Measurements from ENCODE around the gene HELZ. TPM values are rescaled to one million over a fixed set of nuclear protein-coding genes. Genes with fewer than 3 reads are reported as not detected.

HELZ gene
- total RNA-seq, 1 experiment from 2014 or later = 40.5 TPM

GRCh38 chr17:67279115-67279514 is 34.1 kb upstream of the HELZ start:
- H3K36me3 ChIP-seq (ENCODE audit: control insufficient read depth in 1 of 2, insufficient read depth in 2 of 2, low read length in 2 of 2) = no peaks in the 10 kb centered on the region
- RAD21 ChIA-PET (ENCODE audit: low non-redundant PET in 1 of 2, low total read pairs in 2 of 2, uncharacterized antibody in 2 of 2, unreplicated experiment in 2 of 2) = no interaction called here
- no peak for ATAC-seq
- no peaks in the 10 kb centered on the region for H4K20me1 ChIP-seq (ENCODE audit: insufficient read depth)
- no peaks in the 10 kb centered on the region for H3K9me2 ChIP-seq (ENCODE audit: insufficient read depth)
- no TSS peak for BruUV-seq (replicated peaks)
- H3K9me3 ChIP-seq (ENCODE audit: control insufficient read depth in 1 of 2, insufficient read depth in 1 of 2, low read depth in 1 of 2, low read length in 2 of 2) = no peaks in the 10 kb centered on the region
- H3K9ac ChIP-seq (ENCODE audit: low read length) = no peak overlapping the region
- TF ChIP-seq CTCF (IDR thresholded peaks at IDR 0.05 in 2 of 3, conservative IDR thresholded peaks at IDR 0.05 in 1 of 3; ENCODE audit: borderline replicate concordance in 1 of 3, insufficient read depth in 1 of 3, low read depth in 2 of 3, low read length in 2 of 3) = no peak
- TF ChIP-seq RAD21 (IDR thresholded peaks at IDR 0.05; ENCODE audit: low read depth) = no peak
- TF ChIP-seq EZH2phosphoT487 (IDR thresholded peaks at IDR 0.05; ENCODE audit: borderline replicate concordance) = no peak
- TF ChIP-seq CEBPB (IDR thresholded peaks at IDR 0.05; ENCODE audit: low read depth) = no peak
- TF ChIP-seq POLR2A (IDR thresholded peaks at IDR 0.05; ENCODE audit: borderline replicate concordance, extremely low read depth, insufficient read depth, insufficient read length) = no peak
- no peak for TF ChIP-seq YY1 (IDR thresholded peaks at IDR 0.05; ENCODE audit: extremely low read depth, insufficient replicate concordance, low read depth, low read length)
- no peak for TF ChIP-seq CBX3 (IDR thresholded peaks at IDR 0.05; ENCODE audit: low read depth)
- no peak for TF ChIP-seq SRF (IDR thresholded peaks at IDR 0.05; ENCODE audit: low read depth)
- no peak for TF ChIP-seq TCF7L2 (IDR thresholded peaks at IDR 0.05; ENCODE audit: borderline replicate concordance, extremely low read depth, insufficient read depth, insufficient read length)
- TF ChIP-seq JUND (IDR thresholded peaks at IDR 0.05) = no peak
- no peak for TF ChIP-seq SIN3A (IDR thresholded peaks at IDR 0.05; ENCODE audit: low read depth)
- no peak for TF ChIP-seq ELF1 (IDR thresholded peaks at IDR 0.05; ENCODE audit: borderline replicate concordance, low read depth)
- TF ChIP-seq, protein P1, sequence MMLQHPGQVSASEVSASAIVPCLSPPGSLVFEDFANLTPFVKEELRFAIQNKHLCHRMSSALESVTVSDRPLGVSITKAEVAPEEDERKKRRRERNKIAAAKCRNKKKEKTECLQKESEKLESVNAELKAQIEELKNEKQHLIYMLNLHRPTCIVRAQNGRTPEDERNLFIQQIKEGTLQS (IDR thresholded peaks at IDR 0.05) = no peak
- no peak for DNase-seq (ENCODE audit: low read depth, low spot score)
- H3K27me3 ChIP-seq (ENCODE audit: insufficient read depth, low read length) = no peaks in the 10 kb centered on the region
- H3K4me3 ChIP-seq (replicated peaks in 1 of 2; ENCODE audit: low read depth in 1 of 2, low read length in 2 of 2) = no peak overlapping the region
- H2AFZ ChIP-seq (ENCODE audit: low read depth, low read length, poor library complexity, severe bottlenecking) = no peak overlapping the region
- H3K79me2 ChIP-seq (ENCODE audit: insufficient read depth, low read length) = no peaks in the 10 kb centered on the region
- no peak overlapping the region for H3K27ac ChIP-seq (ENCODE audit: low read depth, low read length)
- POLR2A ChIA-PET = no interaction called here
- 0 out of 4 replicates have a peak, but pooled peaks cover 0 to 3% of the 10 kb centered on the region in 2 experiments for H3K4me1 ChIP-seq (ENCODE audit: control insufficient read depth in 1 of 2, insufficient read depth in 2 of 2, low read length in 2 of 2)
- no peak overlapping the region for H3K4me2 ChIP-seq (ENCODE audit: low read length)
- intact Hi-C loops (cut with micrococcal nuclease) = no loop called here
- CTCF ChIA-PET = no interaction called here
